OCI-LY3 (cell line): Measurements from ENCODE around the gene CHEK1.

Experiments used
- EZH2phosphoT487 ChIP-seq: fragments of 200-600 bp; shearing (Covaris generic); IDR thresholded peaks from 2 replicates; pipeline ENCODE4 v1.6.1; 2018; ENCODE audit warnings: antibody characterized with exemption, mixed run types, low read depth
- TF ChIP-seq, protein P1 (sequence below): fragments of 200-600, 300-600 bp; sonication (generic); IDR thresholded peaks from 2 replicates; pipeline ENCODE4 v1.5.1; 2014; ENCODE audit warnings: antibody characterized with exemption, low read length, low read depth

DNA sequence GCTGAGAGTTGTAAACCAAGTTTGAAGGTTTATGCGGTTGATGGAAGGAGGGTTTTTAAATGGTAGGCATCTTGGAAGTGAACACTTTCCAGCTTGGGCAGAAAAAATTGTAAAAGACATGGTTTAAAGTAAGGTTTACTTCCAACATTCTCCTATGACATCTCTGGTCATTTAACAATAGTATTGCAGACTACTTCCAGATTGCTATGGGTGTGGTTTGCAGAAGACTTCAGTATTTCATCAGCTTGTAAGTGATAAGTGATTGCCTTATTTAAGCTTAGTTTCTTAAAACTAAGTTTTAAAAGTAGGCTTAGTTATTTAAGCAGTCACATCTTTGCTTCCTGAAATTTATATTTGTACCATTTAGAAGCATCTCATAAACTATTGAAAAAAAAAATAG is 39.5 kb upstream of the CHEK1 start:
- TF ChIP-seq, protein P1, sequence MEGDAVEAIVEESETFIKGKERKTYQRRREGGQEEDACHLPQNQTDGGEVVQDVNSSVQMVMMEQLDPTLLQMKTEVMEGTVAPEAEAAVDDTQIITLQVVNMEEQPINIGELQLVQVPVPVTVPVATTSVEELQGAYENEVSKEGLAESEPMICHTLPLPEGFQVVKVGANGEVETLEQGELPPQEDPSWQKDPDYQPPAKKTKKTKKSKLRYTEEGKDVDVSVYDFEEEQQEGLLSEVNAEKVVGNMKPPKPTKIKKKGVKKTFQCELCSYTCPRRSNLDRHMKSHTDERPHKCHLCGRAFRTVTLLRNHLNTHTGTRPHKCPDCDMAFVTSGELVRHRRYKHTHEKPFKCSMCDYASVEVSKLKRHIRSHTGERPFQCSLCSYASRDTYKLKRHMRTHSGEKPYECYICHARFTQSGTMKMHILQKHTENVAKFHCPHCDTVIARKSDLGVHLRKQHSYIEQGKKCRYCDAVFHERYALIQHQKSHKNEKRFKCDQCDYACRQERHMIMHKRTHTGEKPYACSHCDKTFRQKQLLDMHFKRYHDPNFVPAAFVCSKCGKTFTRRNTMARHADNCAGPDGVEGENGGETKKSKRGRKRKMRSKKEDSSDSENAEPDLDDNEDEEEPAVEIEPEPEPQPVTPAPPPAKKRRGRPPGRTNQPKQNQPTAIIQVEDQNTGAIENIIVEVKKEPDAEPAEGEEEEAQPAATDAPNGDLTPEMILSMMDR, result no peak
- TF ChIP-seq EZH2phosphoT487, result no peak
